HG03558 (cell line): ENCODE measurements around the gene CACTIN.
"Not testable (repeated sequence)": the region's sequence is repeated elsewhere in the genome, so short reads cannot be mapped to it uniquely, and the experiment has no call there.

ENCODE experiments used
- ATAC-seq: cut with Tn5 transposase; IDR thresholded peaks from one replicate; pipeline ENCODE4 v1.9.1; 2021; ENCODE audit warnings: moderate number of reproducible peaks; ENCODE audit not compliant: unreplicated experiment; ENCODE audit errors: extremely low read depth

CACTIN gene

GRCh38 chr19:3601021-3601420 is 25.6 kb downstream of the CACTIN start:
- no peak for ATAC-seq

- ATAC-seq = no peak
Measured at GRCh38 chr19:3599776-3600187, 26.8 kb downstream of the CACTIN start.

- ATAC-seq = no peak
Measured at GRCh38 chr19:3595521-3596061, 31.0 kb downstream of the CACTIN start.

DNA sequence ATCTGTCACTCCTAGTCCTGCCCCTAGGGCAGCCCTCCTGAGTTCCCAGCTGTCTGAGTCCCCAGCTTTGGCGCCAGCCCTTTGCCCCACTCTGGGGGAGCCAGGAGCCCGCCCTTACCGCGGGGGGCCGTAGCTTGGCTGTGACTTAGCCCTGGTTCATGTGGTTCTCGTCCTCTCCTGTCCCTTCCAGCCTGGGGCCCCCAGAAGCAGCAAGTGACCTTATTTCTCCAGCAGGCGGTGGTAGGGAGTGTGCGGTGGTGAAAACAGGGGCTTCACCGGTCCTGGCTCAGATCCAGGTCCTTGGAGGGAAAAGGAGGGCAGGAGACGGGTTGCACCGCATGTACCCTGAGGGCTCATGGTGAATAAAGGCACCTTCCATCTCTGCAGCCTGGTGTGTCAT is 33.4 kb downstream of the CACTIN start:
- ATAC-seq = no peak

DNA sequence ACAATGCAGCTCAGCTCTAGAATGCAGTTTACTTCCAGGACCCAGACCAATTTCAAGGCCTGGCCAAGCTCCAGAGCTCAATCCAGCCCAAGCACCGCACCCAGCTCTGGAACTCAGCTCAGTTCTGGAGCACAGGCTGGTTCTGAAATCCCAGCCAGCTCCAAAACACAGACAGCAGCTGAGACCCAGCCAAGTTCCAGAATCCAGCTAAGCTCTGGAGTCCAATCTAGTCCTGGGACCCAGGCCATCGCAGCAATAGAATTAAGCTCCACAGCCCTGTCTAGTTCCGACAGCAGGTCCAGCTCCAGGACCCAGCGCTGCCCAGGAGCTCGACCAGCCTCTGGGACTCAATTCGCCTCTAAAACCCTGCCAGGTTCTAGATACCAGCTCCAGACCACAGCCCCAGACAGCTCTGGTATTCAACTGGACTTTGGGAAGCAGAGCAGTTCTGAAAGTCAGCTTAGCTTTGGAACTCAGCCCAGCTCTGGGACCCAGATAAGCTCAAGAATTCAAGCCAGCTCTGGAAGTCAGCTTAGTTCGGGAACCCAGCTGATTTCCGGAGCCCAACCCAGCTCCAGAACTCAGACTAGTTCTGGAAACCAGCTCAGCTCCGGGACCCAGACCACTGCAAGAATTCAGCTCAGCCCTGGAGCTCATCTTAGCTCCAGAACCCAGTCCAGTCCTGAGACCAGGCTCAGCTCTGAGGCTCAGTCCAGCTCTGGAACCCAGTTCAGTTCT is 34.5 kb downstream of the CACTIN start:
- no peak for ATAC-seq

DNA sequence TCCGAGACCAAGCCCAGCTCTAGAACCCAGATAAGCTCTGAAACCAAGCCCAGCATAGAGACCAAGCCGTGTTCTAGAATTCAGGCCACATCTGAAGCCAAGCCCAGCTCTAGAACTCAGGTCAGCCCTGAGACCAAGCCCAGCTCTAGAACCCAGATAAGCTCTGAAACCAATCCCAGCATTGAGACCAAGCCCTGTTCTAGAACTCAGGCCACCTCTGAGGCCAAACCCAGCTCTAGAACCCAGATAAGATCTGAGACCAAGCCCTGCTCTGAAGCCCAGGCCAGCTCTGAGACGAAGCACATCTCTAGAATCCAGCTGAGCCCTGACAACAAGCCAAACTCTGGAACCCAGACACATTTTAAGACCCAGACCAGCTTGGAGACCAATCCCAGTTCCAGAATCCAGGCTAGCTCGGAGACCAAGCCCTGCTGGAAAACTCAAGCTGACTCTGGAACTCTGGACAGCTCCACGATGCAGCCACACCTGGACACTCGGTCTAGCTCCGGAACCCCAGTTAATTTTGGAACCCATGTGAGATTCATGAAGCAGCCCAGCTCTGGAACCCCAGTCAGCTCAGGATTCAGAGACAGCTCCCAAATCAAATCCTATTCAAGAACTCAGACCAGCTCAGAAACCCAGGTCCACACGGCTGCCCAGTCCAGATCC is 35.5 kb downstream of the CACTIN start:
- no peak for ATAC-seq

DNA sequence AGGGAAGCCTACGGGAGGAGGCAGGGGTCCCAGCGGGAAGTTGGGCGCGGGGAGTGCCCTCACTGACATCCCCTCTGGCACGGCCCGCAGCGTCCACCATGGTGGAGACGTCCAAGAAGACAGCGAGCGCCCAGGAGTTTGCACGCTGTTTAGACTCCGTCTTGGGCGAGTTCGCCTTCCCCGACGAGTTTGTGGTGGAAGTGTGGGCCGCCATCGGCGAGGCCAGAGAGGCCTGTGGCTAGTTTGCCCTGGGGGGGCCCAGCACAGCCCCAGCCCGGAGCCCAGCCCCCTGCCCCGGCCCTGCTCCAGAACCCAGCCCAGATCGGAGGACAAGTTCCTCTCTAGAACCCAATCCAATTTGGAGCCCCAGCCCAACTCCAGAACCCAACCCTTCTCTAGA is 36.6 kb downstream of the CACTIN start:
- ATAC-seq = no peak

GRCh38 chr19:3589439-3589838 is 37.2 kb downstream of the CACTIN start:
- no peak for ATAC-seq

DNA sequence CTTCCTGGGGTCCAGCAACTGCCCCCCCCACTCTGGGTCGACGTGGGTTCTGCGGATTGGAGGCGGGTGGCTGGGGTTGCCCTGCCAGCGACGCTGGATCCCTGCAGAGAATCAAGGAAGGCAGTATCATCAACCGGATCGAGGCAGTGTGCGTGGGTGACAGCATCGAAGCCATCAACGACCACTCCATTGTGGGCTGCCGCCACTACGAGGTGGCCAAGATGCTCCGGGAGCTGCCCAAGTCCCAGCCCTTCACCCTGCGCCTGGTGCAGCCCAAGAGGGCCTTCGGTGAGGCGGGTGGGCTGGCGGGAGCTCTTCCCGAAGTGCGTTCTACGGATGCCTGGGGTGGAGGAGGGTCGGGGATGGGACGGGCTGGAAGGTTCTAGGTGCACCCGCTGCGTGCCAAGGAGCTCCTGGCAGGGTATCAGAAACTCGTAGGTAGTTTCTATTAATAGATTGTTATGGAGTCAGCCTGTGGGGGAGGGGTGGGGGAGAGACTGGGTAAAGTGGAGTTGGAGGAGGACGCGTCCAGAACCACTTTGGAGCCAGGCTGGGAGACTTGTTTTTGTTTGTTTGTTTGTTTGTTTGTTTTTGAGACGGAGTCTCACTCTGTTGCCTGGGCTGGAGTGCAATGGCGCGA is 39.8 kb downstream of the CACTIN start:
- ATAC-seq = no peak

DNA sequence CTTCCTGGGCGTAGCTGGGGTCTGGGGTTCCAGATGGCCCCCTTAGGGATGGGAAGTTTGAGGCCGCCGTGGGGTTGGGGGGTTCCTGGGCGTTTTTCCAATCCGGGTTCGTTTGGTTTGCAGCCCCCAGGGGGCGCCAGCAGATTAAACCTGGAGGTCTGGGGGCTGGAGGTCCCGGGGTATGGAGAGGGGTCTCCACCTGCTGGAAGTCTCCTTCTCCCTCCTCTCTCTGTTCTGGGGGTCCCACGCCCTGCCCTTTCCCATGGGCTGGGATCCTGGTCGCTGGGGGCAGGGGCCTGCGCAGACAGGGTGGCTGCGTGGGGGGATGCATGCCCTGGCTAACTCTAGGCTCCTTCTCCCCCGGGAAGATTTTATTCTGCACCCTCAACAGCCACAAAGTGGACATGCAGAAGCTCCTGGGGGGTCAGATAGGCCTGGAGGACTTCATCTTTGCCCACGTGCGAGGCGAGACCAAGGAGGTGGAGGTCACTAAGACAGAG is 40.4 kb downstream of the CACTIN start:
- no peak for ATAC-seq

DNA sequence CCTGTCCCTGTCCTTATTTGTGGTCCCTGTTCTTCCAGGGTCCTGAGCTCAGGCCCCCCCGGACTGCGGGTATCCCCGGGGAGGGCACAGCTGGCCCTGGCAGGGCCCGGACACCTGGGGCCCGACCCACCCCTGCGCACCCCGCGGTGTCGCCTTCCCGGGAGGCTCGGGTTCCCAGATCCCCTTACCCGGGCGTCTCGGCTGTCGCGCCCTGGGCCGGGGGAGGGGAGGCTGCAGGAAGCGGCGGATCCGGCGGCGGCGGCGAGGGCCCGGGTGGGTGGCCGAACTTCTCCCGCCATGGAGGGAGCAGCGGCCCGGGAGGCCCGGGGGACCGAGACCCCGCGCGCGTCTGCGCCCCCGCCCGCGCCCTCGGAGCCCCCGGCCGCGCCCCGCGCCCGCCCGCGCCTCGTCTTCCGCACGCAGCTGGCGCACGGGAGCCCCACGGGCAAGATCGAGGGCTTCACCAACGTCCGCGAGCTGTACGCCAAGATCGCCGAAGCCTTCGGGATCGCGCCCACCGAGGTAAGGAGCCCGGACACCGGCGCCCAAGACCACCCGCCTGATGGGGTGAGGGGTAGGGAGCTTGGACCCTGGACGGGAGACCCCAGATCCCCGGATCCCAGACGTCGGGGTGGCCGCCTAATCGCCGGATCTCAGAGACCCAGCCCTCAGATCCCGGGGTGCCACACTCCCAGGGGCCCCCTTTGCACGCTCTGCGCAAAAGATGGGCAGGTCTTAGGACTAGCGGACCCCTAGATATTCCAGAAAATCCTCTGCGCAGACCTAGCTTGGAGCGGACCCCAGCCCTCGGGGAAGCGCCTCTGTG is 41.1 kb downstream of the CACTIN start, which contains the start of gene GIPC3:
TSS of gene GIPC3 (plus strand) at position 178 of the 826 bp plus-strand sequence. CDS start at position 298, 120 bp downstream.
- ATAC-seq = no peak

DNA sequence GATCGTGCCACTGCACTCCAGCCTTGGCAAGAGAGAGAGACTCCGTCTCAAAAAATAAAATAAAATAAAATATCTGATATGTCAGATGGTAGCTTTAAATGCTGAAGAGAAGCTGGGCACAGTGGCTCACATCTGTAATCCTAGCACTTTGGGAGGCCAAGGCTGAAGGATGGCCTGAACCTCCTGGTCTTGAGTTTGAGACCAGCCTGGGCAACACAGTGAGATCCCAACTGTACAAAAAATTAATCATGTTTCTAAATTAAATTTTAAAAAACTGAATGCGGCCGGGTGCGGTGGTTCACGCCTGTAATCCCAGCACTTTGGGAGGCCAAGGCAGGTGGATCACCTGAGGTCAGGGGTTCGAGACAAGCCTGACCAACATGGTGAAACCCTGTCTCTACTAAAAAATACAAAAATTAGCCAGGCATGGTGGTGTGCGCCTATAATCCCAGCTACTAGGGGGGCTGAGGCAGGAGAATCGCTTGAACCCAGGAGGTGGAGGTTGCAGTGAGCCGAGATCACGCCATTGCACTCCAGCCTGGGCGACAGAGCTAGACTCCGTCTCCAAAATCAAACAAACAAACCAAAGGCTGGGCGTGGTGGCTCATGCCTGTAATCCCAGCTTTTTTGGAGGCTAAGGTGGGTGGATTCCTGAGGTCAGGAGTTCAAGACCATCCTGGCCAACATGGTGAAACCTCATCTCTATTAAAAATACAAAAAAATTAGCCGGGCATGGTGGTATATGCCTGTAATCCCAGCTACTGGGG is 42.4 kb downstream of the CACTIN start:
- not testable (repeated sequence) for ATAC-seq

DNA sequence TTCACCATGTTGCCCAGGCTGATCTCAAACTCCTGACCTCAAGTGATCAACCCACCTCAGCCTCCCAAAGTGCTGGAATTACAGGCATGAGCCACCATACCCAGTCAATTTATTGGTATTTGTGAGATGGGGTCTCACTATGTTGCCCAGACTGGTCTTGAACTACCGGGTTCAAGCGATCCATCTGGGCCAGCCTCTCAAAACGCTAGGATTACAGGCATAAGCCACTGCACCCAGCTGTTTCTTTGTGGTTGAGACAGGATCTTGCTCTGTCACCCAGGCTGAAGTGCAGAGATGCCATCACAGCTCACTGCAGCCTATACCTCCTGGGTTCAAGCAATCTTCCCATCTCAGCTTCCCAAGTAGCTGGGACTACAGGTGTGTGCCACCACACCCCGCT is 44.8 kb downstream of the CACTIN start:
- not testable (repeated sequence) for ATAC-seq

DNA sequence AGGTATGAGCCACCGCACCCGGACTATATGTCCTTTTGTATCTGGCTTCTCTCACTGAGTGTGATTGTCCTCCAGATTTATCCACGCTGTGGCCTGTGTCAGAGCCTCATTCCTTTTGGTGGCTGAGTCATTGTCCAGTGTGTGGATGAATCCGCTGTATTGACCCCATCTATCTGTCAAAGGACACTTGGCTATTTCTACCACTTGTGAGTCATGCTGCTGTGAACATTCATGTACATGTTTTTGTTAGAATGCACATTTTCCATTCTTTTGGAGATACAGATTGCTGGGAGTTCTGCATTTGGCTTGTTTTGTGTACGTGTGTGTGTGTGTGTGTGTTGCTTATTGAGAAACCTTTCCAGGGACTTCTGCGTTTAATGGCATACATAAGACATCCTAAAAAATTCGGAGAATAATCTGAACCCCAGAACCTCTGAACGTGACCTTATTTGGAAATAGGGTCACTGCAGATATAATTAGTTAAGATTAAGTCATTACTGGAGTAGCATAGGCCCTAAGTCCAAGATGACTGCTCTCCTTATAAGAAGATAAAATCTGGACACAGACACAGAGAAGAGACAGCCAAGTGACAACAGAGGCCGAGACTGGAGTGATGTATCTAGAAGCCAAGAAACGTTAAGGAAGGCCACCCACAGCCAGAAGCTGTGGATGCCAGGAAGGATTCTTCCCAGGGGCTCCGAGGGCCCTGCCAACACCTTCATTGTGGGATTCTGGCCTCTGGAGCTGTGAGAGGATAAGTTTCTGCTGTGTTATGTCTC is 46.2 kb downstream of the CACTIN start:
- ATAC-seq = no peak

GRCh38 chr19:3578390-3578789 is 48.2 kb downstream of the CACTIN start:
- ATAC-seq = no peak

GRCh38 chr19:3577723-3578344 is 48.8 kb downstream of the CACTIN start:
- no peak for ATAC-seq

DNA sequence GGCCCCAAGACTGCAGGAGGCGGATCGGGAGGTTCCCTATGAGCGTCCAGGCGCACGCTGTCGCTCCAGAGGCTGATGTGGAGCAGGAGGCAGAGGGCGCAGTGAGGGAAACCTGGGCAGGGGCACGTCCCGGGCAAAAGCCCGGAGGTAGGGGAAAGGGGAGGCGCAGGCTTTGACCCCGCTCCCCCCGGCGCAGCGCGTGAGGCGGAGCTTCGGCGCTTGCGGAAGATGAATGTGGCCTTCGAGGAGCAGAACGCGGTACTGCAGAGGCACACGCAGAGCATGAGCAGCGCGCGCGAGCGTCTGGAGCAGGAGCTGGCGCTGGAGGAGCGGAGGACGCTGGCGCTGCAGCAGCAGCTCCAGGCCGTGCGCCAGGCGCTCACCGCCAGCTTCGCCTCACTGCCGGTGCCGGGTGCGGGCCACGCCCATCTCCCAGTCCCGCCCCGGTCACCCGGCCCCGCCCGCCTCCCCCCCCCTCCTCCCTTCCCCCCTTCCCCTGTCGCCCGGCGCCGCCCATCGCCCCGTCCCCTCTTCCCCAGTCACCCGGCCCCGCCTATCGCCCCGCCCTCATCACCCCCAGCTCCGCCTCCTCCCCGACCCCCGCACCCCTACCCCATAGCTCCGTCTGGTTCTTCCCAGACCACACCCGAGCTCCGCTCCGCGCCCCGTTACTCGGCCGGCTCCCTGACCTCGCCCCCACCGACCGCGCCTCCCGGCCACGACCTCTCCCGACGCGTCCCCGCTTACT is 49.7 kb downstream of the CACTIN start:
- ATAC-seq = no peak
